PFSK-1 (cell line): ENCODE data around the gene GRAMD1B.

Experiments used
- FOXP2 ChIP-seq: optimal IDR thresholded peaks from 2 replicates; pipeline ENCODE3; 2011; ENCODE audit warnings: borderline replicate concordance, control low read depth, inconsistent platforms; ENCODE audit not compliant: insufficient read depth; ENCODE audit errors: extremely low read length, extremely low read depth
- POLR2AphosphoS5 ChIP-seq: IDR thresholded peaks from 2 replicates; pipeline ENCODE4 v1.6.1; 2012; ENCODE audit warnings: low read depth, mild to moderate bottlenecking, control low read depth, low read length, moderate library complexity
- SIN3A ChIP-seq: IDR thresholded peaks from 2 replicates; pipeline ENCODE4 v1.6.1; 2012; ENCODE audit warnings: mild to moderate bottlenecking, low read length, moderate library complexity, borderline replicate concordance; ENCODE audit not compliant: insufficient read depth
- TAF1 ChIP-seq: IDR thresholded peaks from 2 replicates; pipeline ENCODE4 v1.6.1; 2012; ENCODE audit warnings: low read length, control low read depth, borderline replicate concordance; ENCODE audit not compliant: insufficient read depth
- TF ChIP-seq, protein P1 (sequence below), 2 experiments: IDR thresholded peaks; 2 replicates each; pipeline versions ENCODE4 v1.6.1 to v1.8.0; 2011 to 2012; ENCODE audit warnings: low read depth in 2 of 2, low read length in 2 of 2, control low read depth in 1 of 2, inconsistent platforms in 1 of 2, mild to moderate bottlenecking in 1 of 2, moderate library complexity in 1 of 2; ENCODE audit not compliant: insufficient read depth in 1 of 2

Gene GRAMD1B

DNA sequence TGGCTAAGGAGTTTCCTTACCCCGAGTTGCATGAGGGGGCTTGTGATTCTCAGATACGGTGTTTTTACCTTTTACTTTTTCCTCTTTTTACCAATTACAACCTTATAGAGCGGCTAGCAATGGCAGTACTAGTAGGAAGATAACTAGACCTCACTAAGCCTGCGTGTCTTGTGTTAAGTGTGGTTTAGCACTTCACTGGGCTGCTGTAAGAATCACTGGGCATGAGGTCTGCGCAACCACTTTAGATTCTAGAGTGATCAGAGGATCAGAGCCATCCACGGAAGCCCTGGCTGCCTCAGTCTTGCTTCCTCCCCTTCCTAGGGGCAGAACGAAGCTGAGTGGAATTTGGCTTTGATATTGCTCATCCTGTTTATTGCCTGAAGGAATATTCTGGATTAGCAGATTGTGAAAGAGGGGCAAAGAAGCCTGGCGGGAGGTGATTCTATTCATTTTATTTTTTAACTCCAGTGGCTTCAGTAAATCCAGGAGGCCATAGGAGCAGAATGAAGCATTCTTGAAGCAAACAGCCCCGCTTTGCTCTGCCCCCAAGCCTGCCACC lies 88.5 kb downstream of the GRAMD1B start:
- TF ChIP-seq SIN3A = no peak
- TF ChIP-seq POLR2AphosphoS5 = no peak
- TF ChIP-seq TAF1 = no peak
- TF ChIP-seq FOXP2 = no peak
- TF ChIP-seq, protein P1, sequence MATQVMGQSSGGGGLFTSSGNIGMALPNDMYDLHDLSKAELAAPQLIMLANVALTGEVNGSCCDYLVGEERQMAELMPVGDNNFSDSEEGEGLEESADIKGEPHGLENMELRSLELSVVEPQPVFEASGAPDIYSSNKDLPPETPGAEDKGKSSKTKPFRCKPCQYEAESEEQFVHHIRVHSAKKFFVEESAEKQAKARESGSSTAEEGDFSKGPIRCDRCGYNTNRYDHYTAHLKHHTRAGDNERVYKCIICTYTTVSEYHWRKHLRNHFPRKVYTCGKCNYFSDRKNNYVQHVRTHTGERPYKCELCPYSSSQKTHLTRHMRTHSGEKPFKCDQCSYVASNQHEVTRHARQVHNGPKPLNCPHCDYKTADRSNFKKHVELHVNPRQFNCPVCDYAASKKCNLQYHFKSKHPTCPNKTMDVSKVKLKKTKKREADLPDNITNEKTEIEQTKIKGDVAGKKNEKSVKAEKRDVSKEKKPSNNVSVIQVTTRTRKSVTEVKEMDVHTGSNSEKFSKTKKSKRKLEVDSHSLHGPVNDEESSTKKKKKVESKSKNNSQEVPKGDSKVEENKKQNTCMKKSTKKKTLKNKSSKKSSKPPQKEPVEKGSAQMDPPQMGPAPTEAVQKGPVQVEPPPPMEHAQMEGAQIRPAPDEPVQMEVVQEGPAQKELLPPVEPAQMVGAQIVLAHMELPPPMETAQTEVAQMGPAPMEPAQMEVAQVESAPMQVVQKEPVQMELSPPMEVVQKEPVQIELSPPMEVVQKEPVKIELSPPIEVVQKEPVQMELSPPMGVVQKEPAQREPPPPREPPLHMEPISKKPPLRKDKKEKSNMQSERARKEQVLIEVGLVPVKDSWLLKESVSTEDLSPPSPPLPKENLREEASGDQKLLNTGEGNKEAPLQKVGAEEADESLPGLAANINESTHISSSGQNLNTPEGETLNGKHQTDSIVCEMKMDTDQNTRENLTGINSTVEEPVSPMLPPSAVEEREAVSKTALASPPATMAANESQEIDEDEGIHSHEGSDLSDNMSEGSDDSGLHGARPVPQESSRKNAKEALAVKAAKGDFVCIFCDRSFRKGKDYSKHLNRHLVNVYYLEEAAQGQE (IDR thresholded peaks at IDR 0.05; ENCODE audit: insufficient read depth in 1 of 2, low read depth in 2 of 2, low read length in 2 of 2) = no peak

DNA sequence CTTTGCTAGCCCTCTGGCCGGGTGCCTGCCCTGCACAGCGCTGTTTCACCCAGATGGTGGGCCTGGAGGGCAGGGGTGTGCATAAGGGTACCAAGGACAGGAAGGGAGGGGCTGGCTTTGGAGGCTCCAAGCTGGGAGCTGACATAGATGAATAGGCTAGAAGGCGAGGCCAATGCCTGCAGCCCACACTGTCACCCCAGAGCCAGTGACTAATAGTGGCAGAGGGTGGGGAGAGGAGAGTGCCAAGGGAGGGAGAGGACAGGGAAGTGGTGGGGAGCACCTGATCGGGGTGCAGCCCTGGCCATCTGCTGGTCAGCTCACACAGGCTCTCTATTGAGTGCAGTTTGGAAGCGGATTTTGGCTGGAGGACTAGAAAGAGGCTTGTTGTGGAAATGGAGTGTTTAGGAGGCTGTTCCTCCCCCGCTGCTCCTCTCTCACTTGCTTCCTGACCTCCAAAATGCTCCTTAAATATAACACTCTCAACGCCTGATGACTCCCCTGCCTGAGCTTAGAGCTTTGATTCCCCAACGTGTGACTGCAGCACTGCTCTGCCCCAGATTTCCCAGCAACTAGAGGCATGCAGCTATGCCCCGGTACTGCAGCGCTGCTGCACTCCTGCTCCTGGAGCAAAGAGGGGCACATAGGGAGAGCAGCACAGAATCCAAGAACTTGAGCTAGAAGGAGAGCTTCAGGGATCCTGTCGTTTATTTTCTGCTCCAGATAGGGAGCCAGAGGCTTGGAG lies 89.2 kb downstream of the GRAMD1B start:
- TF ChIP-seq FOXP2 (no peak), SIN3A (no peak), POLR2AphosphoS5 (no peak), TAF1 (no peak)
- TF ChIP-seq, protein P1 (IDR thresholded peaks at IDR 0.05; ENCODE audit: insufficient read depth in 1 of 2, low read depth in 2 of 2, low read length in 2 of 2) = no peak

DNA sequence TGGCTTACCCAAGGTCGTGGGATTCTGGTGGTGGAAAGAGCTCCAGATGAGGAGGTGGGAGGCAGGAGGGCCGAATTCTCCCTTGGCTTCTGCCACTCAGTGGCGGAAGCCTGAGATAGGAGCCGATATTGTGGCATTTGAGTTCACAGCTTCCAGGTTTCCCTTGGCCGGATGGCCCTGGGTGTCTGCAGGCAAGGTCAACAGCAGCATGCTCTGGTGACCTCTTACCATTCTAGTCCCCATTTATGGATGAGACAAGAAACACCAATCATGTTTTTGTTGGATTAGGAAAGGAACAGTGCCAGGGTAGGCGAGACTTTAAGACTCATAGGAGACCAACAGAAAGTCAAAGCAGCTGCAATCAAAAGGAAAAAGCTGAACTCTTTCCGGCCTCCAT lies 89.7 kb downstream of the GRAMD1B start:
- TF ChIP-seq FOXP2 = no peak
- TF ChIP-seq, protein P1 (IDR thresholded peaks at IDR 0.05; ENCODE audit: insufficient read depth in 1 of 2, low read depth in 2 of 2, low read length in 2 of 2) = no peak
- TF ChIP-seq TAF1 = no peak
- no peak for TF ChIP-seq POLR2AphosphoS5
- TF ChIP-seq SIN3A = no peak

DNA sequence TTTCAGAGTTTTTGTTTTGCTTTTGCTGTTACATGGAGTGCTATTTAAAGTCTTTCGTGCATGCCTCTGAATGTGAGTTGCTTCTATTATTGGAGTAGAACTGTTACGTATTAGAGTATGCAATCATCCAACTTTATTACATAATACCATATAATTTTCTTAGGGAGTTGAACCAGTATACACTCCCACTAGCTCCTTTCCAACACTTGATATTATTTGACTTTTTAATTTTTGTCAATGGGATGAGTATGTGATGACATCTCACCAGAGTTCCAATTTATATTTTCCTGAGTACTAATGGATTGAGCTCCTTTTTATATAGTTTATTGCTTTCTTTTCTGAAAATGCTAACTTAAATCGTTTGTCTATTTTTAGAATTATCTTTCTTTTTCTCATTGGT lies 90.9 kb downstream of the GRAMD1B start:
- TF ChIP-seq FOXP2 (no peak), TAF1 (no peak), SIN3A (no peak), POLR2AphosphoS5 (no peak)
- TF ChIP-seq, protein P1 (IDR thresholded peaks at IDR 0.05; ENCODE audit: insufficient read depth in 1 of 2, low read depth in 2 of 2, low read length in 2 of 2) = no peak
